Upper lobe of left lung (tissue), 6 donors: ENCODE measurements around the gene CYP46A1. TPM values are rescaled to one million over a fixed set of nuclear protein-coding genes. Genes with fewer than 3 reads are reported as not detected.
A peak's percentile ranks its signal among the peaks of the same experiment; 100 is the strongest.

ENCODE experiments used
- ATAC-seq, 2 donors: fragments of 200-7000 bp; cut with Tn5 transposase; one replicate each; pipeline ENCODE4 v1.9.1; 2022; ENCODE audit warnings: mild to moderate bottlenecking in 2 of 2, moderate library complexity in 2 of 2; ENCODE audit not compliant: low FRiP score in 2 of 2
- DNase-seq, 2 donors: peaks; one replicate each; pipeline ENCODE4 v3.0.0-alpha.2; 2019 to 2020
- H3K27ac ChIP-seq, 4 donors: fragments of 200-600 bp; sonication (generic); one replicate each; pipeline ENCODE4 v1.5.1; 2016 to 2019
- H3K27me3 ChIP-seq, 4 donors: fragments of 200-600 bp; sonication (generic); one replicate each; pipeline ENCODE4 v1.5.1; 2017 to 2019
- H3K36me3 ChIP-seq, 4 donors: fragments of 200-600 bp; sonication (generic); one replicate each; pipeline ENCODE4 v1.5.1; 2016 to 2019
- H3K4me1 ChIP-seq, 4 donors: fragments of 200-600 bp; sonication (generic); one replicate each; pipeline ENCODE4 v1.5.1; 2018 to 2019
- H3K4me3 ChIP-seq, 4 donors: fragments of 200-600 bp; sonication (generic); one replicate each; pipeline ENCODE4 v1.5.1; 2017 to 2019; ENCODE audit warnings: mild to moderate bottlenecking in 2 of 4, moderate library complexity in 1 of 4
- H3K9me3 ChIP-seq, 4 donors: fragments of 200-600 bp; sonication (generic); one replicate each; pipeline ENCODE4 v1.5.1; 2018 to 2019
- CTCF ChIP-seq, 6 experiments: fragments of 450-650 bp in 4 of 6; fragments of 200-600 bp in 2 of 6; sonication (generic) in 2 of 6; IDR thresholded peaks; one replicate each; pipeline ENCODE4 v1.5.1; 2016 to 2019; ENCODE audit warnings: antibody characterized with exemption in 6 of 6
- EP300 ChIP-seq, 4 donors: sonication (generic); formaldehyde crosslinking; IDR thresholded peaks; one replicate each; pipeline ENCODE4 v1.5.1; 2017; ENCODE audit warnings: antibody characterized with exemption in 4 of 4, control low read depth in 2 of 4
- POLR2A ChIP-seq, 4 donors: fragments of 450-650 bp; IDR thresholded peaks; one replicate each; pipeline ENCODE4 v1.5.1; 2016 to 2017; ENCODE audit warnings: antibody characterized with exemption in 4 of 4, mild to moderate bottlenecking in 2 of 4
- POLR2AphosphoS5 ChIP-seq, 2 donors: sonication (generic); formaldehyde crosslinking; IDR thresholded peaks; one replicate each; pipeline ENCODE4 v1.5.1; 2017; ENCODE audit warnings: antibody characterized with exemption in 2 of 2
- WGBS, 2 donors: methylation state at CpG; one replicate each; pipeline ENCODE4 v1.1.5; 2017 to 2018; 5-methylcytosine and 5-hydroxymethylcytosine counted together
- total RNA-seq, 6 donors: library from RNA; depleted of rRNA in 4 of 6; stranded (reverse); fragments of >200 nt in 4 of 6; gene quantifications; one replicate each; pipeline versions ENCODE4 v1.1.0 to v1.2.1, GENCODE V29; 2016 to 2021
- donor health status: DM: no; HTN: no; CAD: no; lungs with moderate emphysema.
- donor health status: DM: no; HTN: yes; CAD: no; lungs with severe emphysema.

The CYP46A1 gene
- total RNA-seq, 6 donors from 2014 or later = 0.15 to 12.6 (median 1.2) TPM

GRCh38 chr14:99703381-99703780 is 19.3 kb downstream of the CYP46A1 start:
- Histone ChIP-seq H3K27me3 (no peaks in the 10 kb centered on the region), H3K27ac (no peak overlapping the region), H3K36me3 (no peaks in the 10 kb centered on the region), H3K4me3 (no peak overlapping the region), H3K9me3 (peaks cover 9 to 11% (median 10%) of the 10 kb centered on the region in 4 donors), H3K4me1 (peaks cover 0 to 5% (median 0%) of the 10 kb centered on the region in 4 donors)
- ATAC-seq (no peak), DNase-seq (no peak)
- 97 to 98% methylated on average over 3 of the region's 3 CpGs for WGBS, 2 donors
- TF ChIP-seq POLR2A (IDR thresholded peaks at IDR 0.05) = no peak
- no peak for TF ChIP-seq POLR2AphosphoS5 (IDR thresholded peaks at IDR 0.05)
- TF ChIP-seq CTCF (IDR thresholded peaks at IDR 0.05) = no peak
- no peak for TF ChIP-seq EP300 (IDR thresholded peaks at IDR 0.05)

DNA sequence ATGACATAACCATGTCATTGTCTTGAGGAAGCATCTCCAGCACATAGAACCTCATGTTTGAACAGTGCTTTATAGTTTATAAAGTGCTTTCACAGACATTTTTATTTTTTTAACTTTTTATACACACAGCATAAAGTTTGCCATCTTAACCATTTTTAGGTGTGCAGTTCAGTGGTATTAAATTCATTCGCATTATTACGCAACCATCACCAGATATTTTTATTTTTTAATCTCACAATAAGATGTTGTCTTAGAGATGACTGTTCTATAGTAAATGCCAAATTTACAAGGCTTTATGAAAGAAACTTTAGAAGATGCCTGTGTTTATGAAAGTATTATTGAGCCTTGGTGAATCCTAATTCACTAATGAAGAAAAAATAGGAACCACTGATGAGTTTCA is 19.9 kb downstream of the CYP46A1 start:
- Histone ChIP-seq H3K36me3 (no peaks in the 10 kb centered on the region), H3K27me3 (no peaks in the 10 kb centered on the region), H3K27ac (no peak overlapping the region), H3K4me1 (no peaks in the 10 kb centered on the region), H3K9me3 (peaks cover 9 to 11% (median 10%) of the 10 kb centered on the region in 4 donors), H3K4me3 (no peak overlapping the region)
- no peak for ATAC-seq
- WGBS, 2 donors = 98 to 99% methylated on average over 2 of the region's 2 CpGs
- no peak for DNase-seq
- no peak for TF ChIP-seq EP300 (IDR thresholded peaks at IDR 0.05)

GRCh38 chr14:99706107-99706900 is 22.2 kb downstream of the CYP46A1 start:
- no peak for DNase-seq
- H3K27me3 ChIP-seq = no peaks in the 10 kb centered on the region
- no peaks in the 10 kb centered on the region for H3K4me1 ChIP-seq

GRCh38 chr14:99707420-99707819 is 23.3 kb downstream of the CYP46A1 start:
- no peak overlapping the region for H3K4me3 ChIP-seq
- 89 to 95% methylated on average over 2 of the region's 2 CpGs for WGBS, 2 donors
- H3K9me3 ChIP-seq = peaks cover 9 to 11% (median 10%) of the 10 kb centered on the region in 4 donors
- ATAC-seq (no peak), DNase-seq (no peak)
- H3K27me3 ChIP-seq = no peaks in the 10 kb centered on the region
- H3K4me1 ChIP-seq = no peaks in the 10 kb centered on the region
- no peak overlapping the region for H3K27ac ChIP-seq
- no peaks in the 10 kb centered on the region for H3K36me3 ChIP-seq
- no peak for TF ChIP-seq EP300 (IDR thresholded peaks at IDR 0.05)
- TF ChIP-seq POLR2A (IDR thresholded peaks at IDR 0.05) = no peak
- no peak for TF ChIP-seq CTCF (IDR thresholded peaks at IDR 0.05)
- no peak for TF ChIP-seq POLR2AphosphoS5 (IDR thresholded peaks at IDR 0.05)

More at GRCh38 chr14:99706107-99706900, 22.2 kb downstream of the CYP46A1 start:
- peak in 1 of 2 donors; percentile 37 for ATAC-seq
- Histone ChIP-seq H3K9me3 (peaks cover 9 to 11% (median 10%) of the 10 kb centered on the region in 4 donors), H3K4me3 (no peak overlapping the region), H3K27ac (no peak overlapping the region), H3K36me3 (no peaks in the 10 kb centered on the region)
- no peak for TF ChIP-seq EP300 (IDR thresholded peaks at IDR 0.05)
- no peak for TF ChIP-seq POLR2AphosphoS5 (IDR thresholded peaks at IDR 0.05)
- no peak for TF ChIP-seq CTCF (IDR thresholded peaks at IDR 0.05)
- TF ChIP-seq POLR2A (IDR thresholded peaks at IDR 0.05) = no peak
- 77 to 80% methylated on average over 7 to 8 of the region's 8 CpGs for WGBS, 2 donors

DNA sequence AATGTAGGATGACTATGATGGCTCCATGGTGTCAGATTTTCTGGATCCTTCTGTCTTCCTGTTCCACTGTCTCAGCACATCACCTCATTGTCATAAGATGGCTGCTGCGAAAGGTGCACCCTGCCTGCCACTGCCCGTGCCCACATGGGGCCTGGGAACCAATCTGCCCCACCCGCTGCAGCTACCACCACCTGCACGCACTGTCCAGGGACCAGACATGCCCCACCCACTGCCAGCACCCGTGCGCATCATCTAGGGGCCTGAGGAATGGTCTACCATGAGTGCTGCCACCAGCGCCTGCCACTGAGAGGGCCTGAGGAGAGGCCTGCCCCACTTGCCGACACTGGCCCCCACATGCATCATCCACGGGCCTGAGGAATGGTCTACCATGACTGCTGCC is 23.8 kb downstream of the CYP46A1 start:
- no peak for TF ChIP-seq EP300 (IDR thresholded peaks at IDR 0.05)
- Histone ChIP-seq H3K36me3 (no peaks in the 10 kb centered on the region), H3K4me3 (no peak overlapping the region), H3K27ac (no peak overlapping the region), H3K27me3 (no peaks in the 10 kb centered on the region), H3K9me3 (peaks cover 7 to 10% (median 9%) of the 10 kb centered on the region in 4 donors), H3K4me1 (no peaks in the 10 kb centered on the region)
- no peak for ATAC-seq
- DNase-seq = no peak
- WGBS, 2 donors = 93% methylated on average over 6 to 9 of the region's 9 CpGs

- Histone ChIP-seq H3K4me3 (no peak overlapping the region), H3K4me1 (no peaks in the 10 kb centered on the region), H3K27me3 (no peaks in the 10 kb centered on the region), H3K27ac (no peak overlapping the region), H3K9me3 (peaks cover 3 to 5% (median 4%) of the 10 kb centered on the region in 4 donors), H3K36me3 (no peaks in the 10 kb centered on the region)
- no peak for ATAC-seq
- no peak for DNase-seq
- WGBS, 2 donors = 91 to 100% methylated on average over 5 to 7 of the region's 7 CpGs
- TF ChIP-seq CTCF (IDR thresholded peaks at IDR 0.05) (no peak), POLR2A (IDR thresholded peaks at IDR 0.05) (no peak), EP300 (IDR thresholded peaks at IDR 0.05) (no peak), POLR2AphosphoS5 (IDR thresholded peaks at IDR 0.05) (no peak)
Observed at GRCh38 chr14:99708449-99708848, 24.4 kb downstream of the CYP46A1 start.
